WTC11 (cell line): ENCODE results near the gene KISS1R.

Source experiments
- CTCF ChIP-seq: fragments of 200-600 bp; IDR thresholded peaks from 2 replicates; pipeline ENCODE4 v1.8.0; 2022; ENCODE audit warnings: antibody characterized with exemption
- FOXP4 ChIP-seq: sonication (generic); formaldehyde crosslinking; IDR thresholded peaks from 2 replicates; pipeline ENCODE4 v1.8.0; 2022; ENCODE audit warnings: mild to moderate bottlenecking, missing genetic modification reagents
- ZNF263 ChIP-seq: sonication (generic); formaldehyde crosslinking; IDR thresholded peaks from 2 replicates; pipeline ENCODE4 v1.8.1; 2022; ENCODE audit warnings: low read depth, mild to moderate bottlenecking, moderate library complexity, missing genetic modification reagents

- TF ChIP-seq FOXP4 (CRISPR knock-in tag) = no peak
- no peak for TF ChIP-seq CTCF
- TF ChIP-seq ZNF263 (CRISPR knock-in tag) = no peak
These were observed 39.8 kb downstream of the KISS1R start for GRCh38 chr19:956766-957440.
